HepG2 (cell line): ENCODE measurements around the gene SETD1A. TPM values are rescaled to one million over a fixed set of nuclear protein-coding genes. Genes with fewer than 3 reads are reported as not detected.

Experiments used
- BRD4 ChIP-seq: sonication (generic); formaldehyde crosslinking; IDR thresholded peaks from 2 replicates; pipeline ENCODE4 v1.4.0; 2020; ENCODE audit warnings: missing genetic modification reagents
- DMAP1 ChIP-seq: IDR thresholded peaks from 2 replicates; pipeline ENCODE4 v1.6.1; 2016
- ETV5 ChIP-seq: IDR thresholded peaks from 2 replicates; pipeline ENCODE4 v1.6.1; 2018; ENCODE audit warnings: missing biosample characterization, missing genetic modification reagents, inconsistent platforms, borderline replicate concordance
- EZH2 ChIP-seq: conservative IDR thresholded peaks from 2 replicates; pipeline ENCODE4 v1.6.1; 2012; ENCODE audit warnings: mild to moderate bottlenecking, low read depth, low read length, moderate library complexity
- GTF3A ChIP-seq: sonication (generic); formaldehyde crosslinking; conservative IDR thresholded peaks from 2 replicates; pipeline ENCODE4 v1.4.0; 2020; ENCODE audit warnings: mild to moderate bottlenecking, missing genetic modification reagents
- HCFC1 ChIP-seq: fragments of 150-350 bp; IDR thresholded peaks from 2 replicates; pipeline ENCODE4 v1.6.1; 2014; ENCODE audit warnings: low read depth, low read length
- HHEX ChIP-seq: IDR thresholded peaks from 2 replicates; pipeline ENCODE4 v1.6.1; 2016; ENCODE audit warnings: control low read depth
- HMGXB4 ChIP-seq, 2 experiments: sonication (generic) in 1 of 2; formaldehyde crosslinking in 1 of 2; IDR thresholded peaks; 2 replicates each; pipeline versions ENCODE4 v1.4.0 to v1.6.1; 2018 to 2020; ENCODE audit warnings: missing genetic modification reagents in 2 of 2, borderline replicate concordance in 1 of 2, low read depth in 1 of 2, mild to moderate bottlenecking in 1 of 2, missing biosample characterization in 1 of 2
- HNF4A ChIP-seq: sonication (generic); formaldehyde crosslinking; IDR thresholded peaks from 2 replicates; pipeline ENCODE4 v1.4.0; 2020; ENCODE audit warnings: missing genetic modification reagents
- MEIS2 ChIP-seq: sonication (generic); formaldehyde crosslinking; IDR thresholded peaks from 2 replicates; pipeline ENCODE4 v1.9.0; 2021; ENCODE audit warnings: mild to moderate bottlenecking, missing genetic modification reagents
- NFYC ChIP-seq: IDR thresholded peaks from 2 replicates; pipeline ENCODE4 v1.6.1; 2016; ENCODE audit warnings: missing genetic modification reagents, missing compliant biosample characterization
- NR3C1 ChIP-seq: sonication (generic); formaldehyde crosslinking; IDR thresholded peaks from 2 replicates; pipeline ENCODE4 v1.4.0; 2020; ENCODE audit warnings: missing genetic modification reagents
- SALL2 ChIP-seq: sonication (generic); formaldehyde crosslinking; IDR thresholded peaks from 2 replicates; pipeline ENCODE4 v1.8.1; 2023; ENCODE audit warnings: mild to moderate bottlenecking, missing genetic modification reagents, inconsistent platforms
- SETDB1 ChIP-seq: sonication (generic); formaldehyde crosslinking; IDR thresholded peaks from 2 replicates; pipeline ENCODE4 v1.5.1; 2020; ENCODE audit warnings: missing genetic modification reagents, mild to moderate bottlenecking, borderline replicate concordance
- STAG1 ChIP-seq: sonication (generic); formaldehyde crosslinking; IDR thresholded peaks from 2 replicates; pipeline ENCODE4 v1.4.0; 2020; ENCODE audit warnings: missing genetic modification reagents
- TCF7L2 ChIP-seq: IDR thresholded peaks from 2 replicates; pipeline ENCODE4 v1.6.1; 2011; ENCODE audit warnings: mild to moderate bottlenecking, low read depth, low read length, moderate library complexity
- XRCC5 ChIP-seq: fragments of 200-400 bp; formaldehyde crosslinking; optimal IDR thresholded peaks from 2 replicates; pipeline ENCODE3; 2017; ENCODE audit warnings: mild to moderate bottlenecking, low read length
- ZBTB46 ChIP-seq: sonication (generic); formaldehyde crosslinking; IDR thresholded peaks from 2 replicates; pipeline ENCODE4 v1.4.0; 2020; ENCODE audit warnings: mild to moderate bottlenecking, missing genetic modification reagents, borderline replicate concordance
- ZNF34 ChIP-seq: sonication (generic); formaldehyde crosslinking; IDR thresholded peaks from 2 replicates; pipeline ENCODE4 v1.4.0; 2020; ENCODE audit warnings: mild to moderate bottlenecking, missing genetic modification reagents, borderline replicate concordance
- ZNF354B ChIP-seq: sonication (generic); formaldehyde crosslinking; IDR thresholded peaks from 2 replicates; pipeline ENCODE4 v1.8.0; 2022; ENCODE audit warnings: mild to moderate bottlenecking, missing genetic modification reagents
- ZNF660 ChIP-seq: sonication (generic); formaldehyde crosslinking; IDR thresholded peaks from 2 replicates; pipeline ENCODE4 v1.5.1; 2020; ENCODE audit warnings: mild to moderate bottlenecking, low read depth, missing genetic modification reagents, borderline replicate concordance
- ZNF7 ChIP-seq: IDR thresholded peaks from 2 replicates; pipeline ENCODE4 v1.6.1; 2016; ENCODE audit warnings: missing biosample characterization, missing genetic modification reagents
- polyA plus RNA-seq, 8 experiments: library from polyadenylated mRNA; depleted of rRNA in 3 of 8; stranded (reverse) in 7 of 8; unstranded in 1 of 8; fragments of >200 nt; fragmentation: Illumina TruSeq in 4 of 8; extraction: Trizol in 4 of 8; gene quantifications; 2 replicates each; pipeline versions ENCODE4 v1.2.1 to v1.2.3, GENCODE V29; 2011 to 2016; ENCODE audit warnings: low read depth in 4 of 8, missing spikeins in 1 of 8, mixed read lengths in 1 of 8; ENCODE audit not compliant: insufficient read depth in 1 of 8
- total RNA-seq, 5 experiments: library from RNA; depleted of rRNA; stranded (reverse); fragments of >200 nt; fragmentation: Illumina TruSeq; extraction: Trizol; gene quantifications; 2 replicates each; pipeline ENCODE4 v1.2.3, GENCODE V29; 2016; ENCODE audit warnings: low read depth in 1 of 5
- TF ChIP-seq, protein P1 (sequence below): sonication (generic); formaldehyde crosslinking; IDR thresholded peaks from 2 replicates; pipeline ENCODE4 v1.5.1; 2020; ENCODE audit warnings: missing genetic modification reagents, mild to moderate bottlenecking, borderline replicate concordance
- TF ChIP-seq, protein P2 (sequence below): sonication (generic); formaldehyde crosslinking; IDR thresholded peaks from 2 replicates; pipeline ENCODE4 v1.8.0; 2022; ENCODE audit warnings: missing genetic modification reagents, mild to moderate bottlenecking, inconsistent platforms, borderline replicate concordance

The SETD1A gene
- total and polyA plus RNA-seq, 2 of the 13 experiments (the other 11 are each of a cell fraction or from before 2014, with no cell fraction given), result 3.8 to 5.6 TPM

- TF ChIP-seq, protein P1, sequence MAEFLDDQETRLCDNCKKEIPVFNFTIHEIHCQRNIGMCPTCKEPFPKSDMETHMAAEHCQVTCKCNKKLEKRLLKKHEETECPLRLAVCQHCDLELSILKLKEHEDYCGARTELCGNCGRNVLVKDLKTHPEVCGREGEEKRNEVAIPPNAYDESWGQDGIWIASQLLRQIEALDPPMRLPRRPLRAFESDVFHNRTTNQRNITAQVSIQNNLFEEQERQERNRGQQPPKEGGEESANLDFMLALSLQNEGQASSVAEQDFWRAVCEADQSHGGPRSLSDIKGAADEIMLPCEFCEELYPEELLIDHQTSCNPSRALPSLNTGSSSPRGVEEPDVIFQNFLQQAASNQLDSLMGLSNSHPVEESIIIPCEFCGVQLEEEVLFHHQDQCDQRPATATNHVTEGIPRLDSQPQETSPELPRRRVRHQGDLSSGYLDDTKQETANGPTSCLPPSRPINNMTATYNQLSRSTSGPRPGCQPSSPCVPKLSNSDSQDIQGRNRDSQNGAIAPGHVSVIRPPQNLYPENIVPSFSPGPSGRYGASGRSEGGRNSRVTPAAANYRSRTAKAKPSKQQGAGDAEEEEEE, result no peak
- TF ChIP-seq MEIS2 (CRISPR knock-in tag), result no peak
- no peak for TF ChIP-seq TCF7L2
- TF ChIP-seq SALL2, result peak; percentile 86
- TF ChIP-seq SETDB1 (CRISPR knock-in tag), result no peak
- TF ChIP-seq NFYC, result no peak; the same call in 1 of the 2 replicates
- TF ChIP-seq ZNF660, result no peak
- TF ChIP-seq ZBTB46 (CRISPR knock-in tag), result no peak
- peak; percentile 93; the same call in 1 of the 2 replicates for TF ChIP-seq DMAP1 (CRISPR knock-in tag)
- no peak for TF ChIP-seq GTF3A (CRISPR knock-in tag)
- no peak for TF ChIP-seq XRCC5
- peak; percentile 99; the same call in 1 of the 2 replicates for TF ChIP-seq ZNF354B (CRISPR knock-in tag)
- no peak; the same call in 1 of the 2 replicates for TF ChIP-seq ETV5 (CRISPR knock-in tag)
- TF ChIP-seq HNF4A (CRISPR knock-in tag), result no peak
- peak; percentile 97 for TF ChIP-seq HCFC1
- no peak for TF ChIP-seq STAG1 (CRISPR knock-in tag)
- no peak for TF ChIP-seq ZNF7
- TF ChIP-seq HMGXB4 (CRISPR knock-in tag; IDR thresholded peaks at IDR 0.05; ENCODE audit: borderline replicate concordance in 1 of 2, low read depth in 1 of 2), result peak in 1 of 2 experiments; percentile 47; a peak in 1 of 4 replicates
- no peak for TF ChIP-seq NR3C1 (CRISPR knock-in tag)
- no peak for TF ChIP-seq EZH2
- no peak for TF ChIP-seq HHEX
- TF ChIP-seq BRD4 (CRISPR knock-in tag), result peak; percentile 85; the same call in 1 of the 2 replicates
- no peak for TF ChIP-seq ZNF34 (CRISPR knock-in tag)
- TF ChIP-seq, protein P2, sequence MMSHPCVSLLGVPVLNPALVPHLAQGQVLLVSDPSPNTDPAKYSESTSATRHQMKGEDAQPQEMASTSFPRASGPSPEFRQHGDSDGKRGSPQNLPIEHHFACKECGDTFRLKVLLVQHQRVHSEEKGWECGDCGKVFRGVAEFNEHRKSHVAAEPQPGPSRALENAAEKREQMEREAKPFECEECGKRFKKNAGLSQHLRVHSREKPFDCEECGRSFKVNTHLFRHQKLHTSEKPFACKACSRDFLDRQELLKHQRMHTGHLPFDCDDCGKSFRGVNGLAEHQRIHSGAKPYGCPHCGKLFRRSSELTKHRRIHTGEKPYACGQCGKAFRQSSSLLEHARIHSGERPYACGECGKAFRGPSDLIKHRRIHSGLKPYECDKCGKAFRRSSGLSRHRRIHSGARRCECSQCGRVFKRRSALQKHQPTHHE (CRISPR knock-in tag), result no peak
These were observed 34.5 kb upstream of the SETD1A start (continued) for GRCh38 chr16:30922960-30923535.
